ENCODE measurements around the gene RNF148.

Gene RNF148, protein sequence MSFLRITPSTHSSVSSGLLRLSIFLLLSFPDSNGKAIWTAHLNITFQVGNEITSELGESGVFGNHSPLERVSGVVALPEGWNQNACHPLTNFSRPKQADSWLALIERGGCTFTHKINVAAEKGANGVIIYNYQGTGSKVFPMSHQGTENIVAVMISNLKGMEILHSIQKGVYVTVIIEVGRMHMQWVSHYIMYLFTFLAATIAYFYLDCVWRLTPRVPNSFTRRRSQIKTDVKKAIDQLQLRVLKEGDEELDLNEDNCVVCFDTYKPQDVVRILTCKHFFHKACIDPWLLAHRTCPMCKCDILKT

DNA sequence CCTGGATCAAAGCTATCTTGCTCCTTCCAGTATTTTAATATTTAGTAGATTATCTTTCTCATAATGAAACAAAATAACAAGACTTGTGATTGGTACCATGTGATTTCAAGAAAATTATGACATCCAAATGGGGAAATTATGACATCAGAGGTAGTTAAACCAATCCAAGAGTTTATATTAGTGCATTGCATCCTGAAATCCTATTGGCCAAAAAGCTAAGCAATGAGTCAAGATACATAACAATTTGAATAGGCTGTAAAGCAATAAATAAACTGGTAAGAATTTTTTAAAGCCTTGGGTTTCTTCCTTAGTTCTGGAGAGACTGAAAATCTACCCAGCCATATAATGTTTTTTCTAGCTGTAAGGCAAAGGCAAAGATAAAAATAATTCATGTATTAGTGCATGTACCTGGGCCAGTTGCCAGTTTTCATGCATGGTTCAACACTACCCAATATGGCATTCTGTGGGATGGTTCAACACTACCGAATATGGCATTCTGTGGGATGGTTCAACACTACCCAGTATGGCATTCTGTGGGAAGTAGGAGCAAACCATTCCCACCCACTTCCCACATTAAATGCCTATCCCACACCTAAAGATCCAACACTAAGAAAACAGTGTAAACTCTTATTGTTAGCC is at the start of gene RNF148:
Gene RNF148, minus strand, starts transcription at position 51 of the 639 bp plus-strand sequence. CDS start 172 bp downstream, outside the sequence.
- no peak for DNase-seq

DNA sequence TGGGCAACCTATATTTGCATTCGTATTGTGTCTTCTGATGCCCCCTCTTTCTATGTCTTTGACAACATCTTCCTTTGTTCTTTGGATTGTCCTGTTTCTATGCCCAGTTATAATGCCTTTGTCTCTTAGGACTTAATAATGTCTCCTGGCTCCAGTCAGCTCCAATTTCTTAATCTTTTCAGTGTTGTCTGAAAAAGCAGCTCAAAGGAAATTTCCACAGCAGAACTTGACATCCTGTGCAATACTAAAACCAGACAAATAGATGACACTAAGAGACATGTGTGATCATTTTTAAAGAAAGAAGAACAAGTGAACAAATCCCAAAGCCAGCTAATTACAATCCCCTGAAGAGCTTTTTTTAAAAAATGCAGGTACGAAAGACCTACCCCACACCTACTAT is 47.7 kb upstream of the RNF148 start:
- no peak for DNase-seq

DNA sequence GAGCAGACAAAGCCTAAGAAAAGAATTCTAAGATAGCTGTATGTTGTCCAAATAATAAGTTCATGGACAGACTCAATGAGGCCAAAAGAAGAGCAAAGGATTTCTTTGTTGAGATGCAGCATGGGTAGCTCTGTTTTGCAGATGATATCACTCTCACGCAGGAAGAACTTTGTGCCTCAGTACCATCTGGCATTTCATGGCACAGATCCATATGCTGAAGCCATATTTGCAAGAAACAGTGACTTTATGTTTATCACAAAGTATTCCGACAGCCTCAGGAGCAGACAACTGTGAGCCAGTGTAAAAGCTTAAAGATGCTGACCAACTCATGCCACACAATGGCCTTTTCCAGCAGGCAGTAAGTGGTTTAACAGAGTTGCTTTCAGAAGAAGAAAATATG is 45.5 kb upstream of the RNF148 start:
- DNase-seq: no peak

DNA sequence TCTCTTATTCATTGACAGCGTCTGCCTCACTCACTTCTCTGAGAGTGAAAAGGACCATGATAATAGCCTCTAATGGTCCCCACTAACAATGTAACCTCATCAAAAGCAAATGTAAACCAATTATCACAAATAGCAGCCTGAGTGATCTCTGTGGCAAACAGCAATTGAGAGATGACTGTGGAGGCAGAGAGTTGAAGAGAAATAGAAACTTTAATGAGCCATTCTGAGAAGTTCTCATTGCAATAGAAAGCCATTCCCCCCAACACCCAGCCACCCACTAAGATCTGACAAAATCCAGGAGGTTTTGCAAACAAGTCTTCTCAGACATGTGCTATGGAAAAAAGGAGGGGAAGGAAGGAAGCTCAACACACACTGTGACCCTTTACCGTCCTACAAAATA is 44.2 kb upstream of the RNF148 start:
- no peak for DNase-seq

DNA sequence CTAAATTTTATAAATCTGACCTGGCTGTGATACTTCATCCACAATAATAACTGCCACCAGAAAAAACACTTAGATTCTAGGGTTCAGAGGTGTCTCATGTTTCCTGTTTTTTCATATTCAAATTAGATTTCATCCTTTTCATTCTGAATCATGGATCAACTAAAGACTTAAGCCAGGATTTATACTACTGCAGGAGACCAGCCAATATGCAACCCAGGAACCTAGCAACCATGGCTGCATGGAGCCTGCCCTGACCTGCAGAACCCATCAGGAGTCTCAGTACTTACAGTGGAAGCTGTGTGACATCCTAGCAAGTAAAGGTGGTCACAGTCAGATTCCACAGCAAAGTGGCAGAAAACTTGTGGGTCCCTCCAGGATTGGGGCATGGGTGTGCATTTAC is 40.5 kb upstream of the RNF148 start:
- DNase-seq: no peak

DNA sequence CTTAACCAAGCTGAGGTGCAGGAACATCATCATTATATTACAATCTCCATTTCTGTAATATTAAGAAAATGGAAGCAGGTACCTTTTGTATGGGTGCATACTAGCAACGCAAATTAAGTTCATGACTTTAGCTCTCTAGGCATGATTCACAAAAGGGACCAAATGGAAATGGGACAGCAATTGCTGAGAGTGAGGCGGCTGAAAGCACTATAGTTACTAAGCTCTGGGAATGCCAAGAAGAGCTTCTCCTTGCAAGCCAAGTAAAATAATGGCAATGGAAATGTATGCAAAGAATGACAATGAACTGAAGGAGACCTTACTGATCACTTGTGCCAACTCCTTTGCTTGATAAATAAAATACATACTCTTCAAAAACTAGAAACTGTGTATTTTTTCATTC is 36.2 kb upstream of the RNF148 start:
- no peak for DNase-seq

DNA sequence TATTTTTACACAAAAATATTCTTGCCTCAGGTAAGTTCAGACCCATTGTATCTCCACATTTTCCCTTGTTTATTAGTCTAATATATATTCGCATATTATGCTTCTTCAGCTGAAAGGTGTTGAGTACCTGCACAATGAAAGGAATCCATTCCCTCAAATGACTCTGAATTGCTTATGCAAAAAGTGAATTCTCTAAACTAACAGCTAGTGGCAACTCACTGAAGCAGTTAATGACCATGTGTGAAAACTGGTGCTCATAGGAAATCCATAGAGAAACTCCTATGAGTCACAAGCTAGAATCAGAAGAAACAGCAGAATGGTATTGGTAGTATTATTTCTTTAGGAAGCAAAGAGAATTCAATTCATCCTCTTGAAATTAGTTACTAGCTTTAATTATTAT is 33.5 kb upstream of the RNF148 start:
- no peak for DNase-seq

DNA sequence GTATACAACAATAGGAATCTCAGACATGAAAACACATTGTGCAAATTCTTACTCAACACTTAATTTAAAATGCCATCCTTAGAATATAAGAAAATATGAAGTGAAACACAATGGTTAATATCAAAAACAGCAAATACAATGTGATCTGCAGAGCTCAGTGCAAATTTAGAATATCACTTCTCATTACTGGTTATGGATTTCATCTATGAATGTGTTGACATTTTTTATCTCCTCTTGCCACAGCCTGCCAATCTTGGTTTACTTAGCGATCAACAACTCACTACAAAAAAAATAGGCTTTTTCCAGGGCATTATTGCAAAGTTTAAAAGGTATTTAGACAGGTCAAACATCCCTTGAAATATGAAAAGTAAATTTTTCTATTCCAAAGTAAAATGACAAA is 25.0 kb upstream of the RNF148 start:
- DNase-seq: no peak

DNA sequence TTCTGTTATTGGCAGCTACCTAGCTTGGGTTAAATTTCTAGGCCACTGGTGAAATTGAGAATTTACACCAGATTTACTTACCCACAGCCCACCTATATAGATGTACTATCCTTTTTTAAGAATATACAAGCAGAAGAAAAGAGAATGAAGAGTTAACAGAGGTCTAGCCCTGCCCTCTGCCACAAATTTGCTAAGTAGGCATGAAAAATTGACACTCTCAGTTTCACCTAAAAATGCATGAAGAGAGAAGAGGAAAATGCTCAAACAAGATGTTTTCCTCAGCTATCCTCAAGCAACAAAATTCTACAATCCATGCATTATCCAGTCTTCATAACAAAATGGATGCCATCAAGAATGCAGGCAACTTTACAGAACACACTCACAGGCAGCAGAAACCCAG is 24.6 kb upstream of the RNF148 start:
- DNase-seq: no peak

DNA sequence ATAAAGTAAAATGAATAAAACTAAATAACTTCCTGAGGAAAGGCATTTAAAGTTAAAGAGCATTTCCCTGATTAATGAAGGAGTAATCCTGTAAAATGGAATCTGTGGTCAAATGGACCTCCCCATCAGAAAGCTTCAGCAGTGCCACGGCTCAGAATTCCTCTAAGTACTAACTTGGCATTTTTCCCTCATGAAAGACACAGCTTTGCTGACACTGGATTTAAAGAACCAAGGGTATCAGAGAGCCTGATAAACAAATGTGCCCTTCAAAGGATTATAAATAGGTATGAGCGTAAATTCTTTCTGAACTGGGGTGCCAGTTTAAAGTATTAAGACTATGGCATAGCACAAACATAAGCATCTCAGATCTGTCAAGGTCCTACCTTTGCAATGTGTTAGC is 24.2 kb upstream of the RNF148 start:
- DNase-seq: no peak

DNA sequence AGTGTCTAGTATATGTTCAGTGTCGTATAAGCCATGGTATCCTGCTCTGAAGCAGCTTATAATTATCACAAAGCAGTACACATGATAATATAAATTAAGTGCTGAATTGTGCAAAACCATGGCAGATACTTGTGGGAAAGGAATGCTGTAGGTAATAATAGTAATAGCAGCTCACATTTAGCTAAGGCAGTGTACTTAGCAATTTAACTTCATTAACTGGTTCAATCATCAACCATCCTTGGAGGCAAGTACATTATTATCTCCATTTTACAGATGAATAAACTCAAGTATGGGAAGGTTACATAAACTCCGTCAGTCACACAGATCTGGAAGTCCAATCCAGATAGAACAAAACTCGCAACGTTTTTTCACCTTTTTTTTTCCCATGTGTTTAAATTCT is 21.6 kb upstream of the RNF148 start:
- DNase-seq: no peak

DNA sequence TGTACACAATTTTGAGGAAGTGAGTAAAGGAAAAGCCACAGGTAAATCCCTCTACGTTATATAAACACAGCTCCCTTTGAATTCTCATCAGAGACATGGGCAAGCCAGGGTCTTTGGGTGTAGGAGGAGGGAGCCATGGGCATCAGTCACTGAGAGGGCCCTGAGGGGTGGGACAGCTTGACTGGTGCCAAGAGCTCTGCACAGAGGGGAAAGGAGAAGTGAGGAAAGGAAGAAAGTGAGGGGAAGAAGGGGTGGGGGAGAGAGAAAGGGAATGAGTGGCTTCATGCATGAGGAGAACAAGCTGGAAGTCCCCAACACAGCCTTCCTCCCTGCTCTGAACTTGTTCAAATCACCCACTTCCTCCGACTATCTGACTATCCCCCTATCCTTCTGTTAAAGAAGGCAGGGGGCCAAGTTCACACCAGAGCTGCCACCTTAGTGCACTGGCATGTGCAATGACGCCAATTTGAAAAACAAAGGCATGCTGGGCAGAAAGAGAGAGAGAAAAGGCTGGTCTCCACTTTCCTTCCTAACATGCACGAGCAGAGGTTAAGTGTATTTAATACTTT is 16.4 kb upstream of the RNF148 start:
- no peak for DNase-seq

DNA sequence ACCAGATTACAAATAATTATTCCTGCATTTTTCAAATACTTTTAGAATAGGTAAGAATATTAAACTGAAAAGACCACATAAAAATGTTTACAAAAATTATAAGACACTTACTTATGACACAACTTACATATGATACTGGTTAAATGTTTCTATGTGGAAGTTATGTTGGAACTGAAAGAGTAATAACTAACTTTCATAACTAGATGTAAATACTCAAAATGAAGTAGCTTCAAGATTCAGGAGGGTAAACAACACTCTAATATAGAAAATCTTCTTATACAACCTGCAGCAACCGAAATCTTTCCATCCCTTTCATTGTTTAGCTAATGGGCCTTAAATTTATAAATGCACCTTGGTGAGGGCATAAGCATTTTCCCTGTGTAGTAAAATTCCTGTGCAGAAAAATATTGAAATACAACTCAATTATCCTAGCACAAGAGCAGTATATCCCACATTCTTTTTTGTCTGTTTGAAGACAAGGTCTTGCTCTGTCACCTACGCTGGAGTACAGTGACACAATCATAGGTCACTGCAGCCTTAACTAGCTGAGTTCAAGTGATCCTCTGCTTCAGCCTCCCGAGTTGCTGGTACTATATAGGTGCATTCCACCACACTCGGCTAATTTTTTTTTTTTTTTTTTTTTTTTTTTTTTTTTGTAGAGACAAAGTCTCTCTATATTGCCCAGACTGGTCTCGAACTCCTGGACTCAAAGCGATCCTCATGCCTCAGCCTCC is 14.8 kb upstream of the RNF148 start:
- no peak for DNase-seq

DNA sequence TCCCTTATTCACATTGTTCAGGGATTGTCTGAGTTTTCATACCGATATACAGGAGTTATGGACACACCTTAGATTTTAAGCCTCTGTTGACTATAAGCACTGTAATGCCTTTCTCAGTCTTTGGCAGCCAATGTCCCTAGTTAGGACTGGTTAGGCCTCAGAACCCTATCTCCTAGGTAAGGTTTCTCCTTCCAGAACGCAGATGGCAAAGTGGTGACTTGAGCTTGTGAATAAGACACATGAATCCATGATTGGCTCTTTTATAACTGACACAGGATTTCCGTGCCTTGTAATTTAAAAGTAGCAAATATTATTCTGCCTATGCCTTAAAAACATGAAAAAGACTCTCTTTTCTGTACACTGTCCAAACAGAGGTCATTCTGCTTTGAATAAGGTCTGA is 12.5 kb upstream of the RNF148 start:
- no peak for DNase-seq

DNA sequence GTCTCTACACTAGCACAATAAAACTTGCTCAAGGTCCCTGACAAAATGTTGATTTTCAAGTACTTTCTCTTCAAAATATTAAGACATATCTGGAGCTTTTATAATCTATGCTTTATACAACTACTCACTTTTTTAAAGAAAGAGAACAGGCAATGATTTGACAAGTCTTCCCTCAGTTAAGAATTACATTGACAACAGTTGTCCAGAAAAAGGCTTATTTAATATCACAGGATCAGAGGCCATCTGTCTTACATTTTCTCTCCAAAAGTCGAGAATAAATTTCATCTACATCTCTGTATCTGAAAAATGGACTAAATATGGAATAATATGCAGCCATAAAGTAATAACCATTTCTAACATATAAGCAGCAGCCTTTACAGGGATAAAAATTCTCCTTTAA is 8.2 kb upstream of the RNF148 start:
- no peak for DNase-seq

DNA sequence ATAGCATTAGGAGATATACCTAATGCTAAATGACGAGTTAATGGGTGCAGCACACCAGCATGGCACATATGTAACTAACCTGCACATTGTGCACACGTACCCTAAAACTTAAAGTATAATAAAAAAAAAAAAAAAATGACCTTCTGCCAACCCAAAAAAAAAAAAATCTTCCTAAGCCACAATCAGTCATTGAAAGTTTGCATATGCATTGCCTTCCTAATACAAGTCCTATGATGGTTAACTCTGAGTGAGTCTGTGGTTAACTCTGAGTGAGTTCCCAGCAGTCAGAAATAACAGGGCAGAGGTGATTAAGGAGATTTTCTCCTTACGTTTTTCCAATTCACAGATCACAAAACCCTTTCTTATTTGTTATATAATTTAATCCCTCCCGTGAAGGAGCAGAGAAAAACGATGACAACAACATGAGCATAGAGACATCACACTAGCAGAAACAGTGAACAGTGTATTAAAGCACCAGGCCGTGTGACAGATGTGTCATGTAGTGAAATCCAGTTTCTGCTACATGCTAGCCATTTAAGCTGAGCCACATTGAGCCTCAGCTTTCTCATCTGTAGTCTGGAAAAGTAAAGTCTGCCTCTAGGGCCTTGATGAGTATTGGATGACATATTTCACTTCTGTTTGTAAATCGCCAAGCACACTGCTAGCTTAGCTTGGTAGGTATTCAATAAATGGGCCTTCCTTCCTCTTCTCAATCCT is 7.4 kb upstream of the RNF148 start:
- no peak for DNase-seq

DNA sequence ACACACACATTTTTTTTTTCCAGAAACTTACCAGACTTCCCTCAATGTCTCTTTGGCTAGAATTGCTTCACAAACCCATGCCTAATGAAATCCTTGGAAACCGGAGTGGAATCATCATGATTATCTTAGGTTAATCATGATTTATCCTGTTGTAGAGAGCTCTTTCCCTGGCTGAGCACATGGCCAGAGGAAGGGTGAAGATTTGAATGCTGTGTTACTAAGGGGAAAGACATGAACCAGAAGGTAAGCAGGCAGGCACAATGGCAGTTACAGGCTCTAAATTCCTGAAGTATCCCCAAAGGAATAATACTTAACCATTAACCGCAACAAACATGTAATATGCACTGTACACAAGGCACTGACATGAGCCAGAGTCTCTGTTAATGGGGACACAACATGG is 4.1 kb upstream of the RNF148 start:
- no peak for DNase-seq

DNA sequence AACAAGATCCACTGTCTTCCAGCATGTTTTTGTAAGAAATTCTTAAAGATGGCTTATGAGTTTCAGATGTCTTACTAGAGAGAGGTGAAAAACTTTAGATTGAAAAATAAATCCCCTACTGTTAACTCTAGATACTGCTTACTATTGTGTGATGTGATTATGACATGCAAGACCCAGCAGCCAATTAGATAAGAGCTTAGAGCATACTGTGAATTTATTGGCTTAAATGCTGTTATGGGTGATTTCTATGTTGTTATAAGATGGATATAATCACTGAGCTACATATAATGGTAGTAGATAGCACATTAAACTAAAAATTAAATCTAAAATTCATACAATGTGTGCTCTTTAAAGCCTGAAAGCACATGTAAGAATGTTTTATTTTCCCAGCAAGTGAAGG is 3.7 kb downstream of the RNF148 start, which contains the start of gene RNF133:
Gene RNF133, minus strand, starts transcription at position 101 of the 400 bp plus-strand sequence. CDS start 199 bp downstream, outside the sequence.
- no peak for DNase-seq

DNA sequence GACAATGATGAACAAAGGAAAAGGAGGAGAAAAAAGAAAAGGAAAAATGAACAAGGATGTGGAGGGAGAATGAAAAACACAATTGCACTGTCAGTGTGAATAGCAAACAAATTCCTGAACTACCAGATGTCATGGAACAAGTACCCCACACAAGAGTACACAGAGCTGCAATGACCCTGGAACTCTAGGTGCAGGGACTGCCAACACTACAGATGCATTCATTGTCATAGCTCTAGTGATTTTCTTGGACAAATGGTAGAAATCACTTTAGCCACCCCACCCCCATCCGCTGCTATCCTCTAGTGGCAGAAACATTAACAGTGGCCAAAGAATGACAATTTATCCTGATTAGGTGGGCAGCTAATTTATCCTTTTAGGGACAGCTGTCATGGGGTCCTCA is 6.9 kb downstream of the RNF148 start:
- DNase-seq: no peak

DNA sequence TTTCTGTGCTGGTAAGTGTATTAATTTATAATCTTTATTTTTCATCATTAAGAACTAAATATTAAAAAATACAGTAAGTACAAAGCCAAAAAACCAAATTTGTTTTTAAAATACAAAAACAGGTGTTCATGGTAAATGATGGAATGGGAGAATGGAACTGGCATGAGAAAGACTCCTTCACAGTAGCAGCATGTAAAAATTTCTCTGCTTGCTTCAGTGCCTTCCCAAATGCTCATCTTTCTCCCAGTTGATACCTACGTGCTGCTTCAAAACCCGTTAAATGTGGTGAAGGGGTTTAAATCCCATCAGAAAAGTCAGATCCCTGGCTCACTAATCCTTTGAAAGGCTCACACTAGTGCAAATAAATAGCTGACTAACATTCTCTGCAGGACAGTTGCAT is 8.0 kb downstream of the RNF148 start:
- no peak for DNase-seq

DNA sequence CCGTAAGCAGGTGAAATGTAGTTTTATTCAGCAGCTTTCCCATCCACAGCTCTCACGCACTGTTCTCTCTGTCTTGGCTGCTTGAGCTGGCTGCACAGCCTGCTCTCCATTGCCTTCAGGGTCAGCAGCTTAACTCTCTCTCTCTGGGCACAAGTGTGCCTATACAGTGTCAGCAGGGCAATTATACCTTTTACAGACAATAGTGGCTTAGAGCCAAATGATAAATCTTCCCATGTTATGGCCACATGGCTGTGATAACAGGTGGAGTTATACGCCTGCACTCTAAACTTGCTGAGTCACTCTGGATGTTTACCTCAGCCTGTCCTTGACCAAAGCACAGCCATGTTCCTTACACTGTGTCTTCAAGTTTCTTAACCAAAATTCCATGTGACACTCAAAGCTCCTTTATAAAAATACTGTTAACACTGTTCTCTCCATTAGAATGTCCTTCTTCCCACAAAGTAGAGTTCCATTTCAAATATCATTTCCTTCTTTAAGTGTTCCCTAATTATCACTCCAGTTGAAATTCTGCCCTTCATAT is 9.9 kb downstream of the RNF148 start:
- DNase-seq: no peak

DNA sequence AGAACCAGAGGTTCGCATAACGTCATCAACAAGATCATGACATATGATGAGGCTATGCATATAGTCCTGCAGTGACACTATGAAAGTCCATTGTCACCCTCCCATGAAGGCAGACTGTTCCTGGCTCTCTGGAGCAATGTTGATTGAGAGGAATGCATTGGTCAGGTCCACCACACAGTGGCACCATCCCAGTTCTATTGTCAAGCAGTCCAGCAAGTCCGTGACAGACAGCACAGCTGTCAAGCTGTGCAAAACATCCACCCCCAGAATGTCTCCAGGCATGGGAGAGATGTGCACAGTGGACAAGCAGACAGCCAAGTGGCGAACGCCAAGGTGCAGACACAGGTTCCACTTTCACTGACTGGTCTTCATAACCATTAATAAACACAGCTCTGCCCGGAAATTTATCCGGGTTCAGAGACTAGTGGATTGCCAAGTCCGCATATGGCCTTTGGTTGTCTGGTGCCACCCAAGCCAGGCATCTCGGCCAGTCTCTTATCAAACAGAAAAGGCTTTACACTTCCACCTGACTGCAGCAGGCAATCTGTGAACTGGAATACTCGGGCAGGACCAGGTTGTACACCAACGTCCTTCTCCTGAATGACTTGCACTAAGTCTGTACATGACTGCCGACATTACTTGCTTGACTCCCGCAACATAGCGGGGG is 11.0 kb downstream of the RNF148 start:
- no peak for DNase-seq
